Measurements from ENCODE around the gene KCNQ1. TPM values are rescaled to one million over a fixed set of nuclear protein-coding genes. Genes with fewer than 3 reads are reported as not detected.

Gene KCNQ1
- total RNA-seq, 4 donors from 2014 or later = 0.89 to 2.2 (median 1.3) TPM

- H3K27me3 ChIP-seq = no peaks in the 10 kb centered on the region
- H3K9me3 ChIP-seq = no peaks in the 10 kb centered on the region
- no peak overlapping the region for H3K27ac ChIP-seq
- H3K36me3 ChIP-seq = no peaks in the 10 kb centered on the region
- TF ChIP-seq, protein P1, sequence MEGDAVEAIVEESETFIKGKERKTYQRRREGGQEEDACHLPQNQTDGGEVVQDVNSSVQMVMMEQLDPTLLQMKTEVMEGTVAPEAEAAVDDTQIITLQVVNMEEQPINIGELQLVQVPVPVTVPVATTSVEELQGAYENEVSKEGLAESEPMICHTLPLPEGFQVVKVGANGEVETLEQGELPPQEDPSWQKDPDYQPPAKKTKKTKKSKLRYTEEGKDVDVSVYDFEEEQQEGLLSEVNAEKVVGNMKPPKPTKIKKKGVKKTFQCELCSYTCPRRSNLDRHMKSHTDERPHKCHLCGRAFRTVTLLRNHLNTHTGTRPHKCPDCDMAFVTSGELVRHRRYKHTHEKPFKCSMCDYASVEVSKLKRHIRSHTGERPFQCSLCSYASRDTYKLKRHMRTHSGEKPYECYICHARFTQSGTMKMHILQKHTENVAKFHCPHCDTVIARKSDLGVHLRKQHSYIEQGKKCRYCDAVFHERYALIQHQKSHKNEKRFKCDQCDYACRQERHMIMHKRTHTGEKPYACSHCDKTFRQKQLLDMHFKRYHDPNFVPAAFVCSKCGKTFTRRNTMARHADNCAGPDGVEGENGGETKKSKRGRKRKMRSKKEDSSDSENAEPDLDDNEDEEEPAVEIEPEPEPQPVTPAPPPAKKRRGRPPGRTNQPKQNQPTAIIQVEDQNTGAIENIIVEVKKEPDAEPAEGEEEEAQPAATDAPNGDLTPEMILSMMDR (IDR thresholded peaks at IDR 0.05) = no peak
- TF ChIP-seq EP300 (IDR thresholded peaks at IDR 0.05) (no peak), POLR2AphosphoS5 (IDR thresholded peaks at IDR 0.05) (no peak), POLR2A (IDR thresholded peaks at IDR 0.05) (no peak)
- no peaks in the 10 kb centered on the region for H3K4me1 ChIP-seq
- 92% methylated on average over 28 of the region's 28 CpGs for WGBS
- no peak overlapping the region for H3K4me3 ChIP-seq
- DNase-seq (ENCODE audit: low spot score in 2 of 2) = peak in 1 of 2 donors; percentile 48
Measured at GRCh38 chr11:2563213-2564007, 118.6 kb downstream of the KCNQ1 start.

DNA sequence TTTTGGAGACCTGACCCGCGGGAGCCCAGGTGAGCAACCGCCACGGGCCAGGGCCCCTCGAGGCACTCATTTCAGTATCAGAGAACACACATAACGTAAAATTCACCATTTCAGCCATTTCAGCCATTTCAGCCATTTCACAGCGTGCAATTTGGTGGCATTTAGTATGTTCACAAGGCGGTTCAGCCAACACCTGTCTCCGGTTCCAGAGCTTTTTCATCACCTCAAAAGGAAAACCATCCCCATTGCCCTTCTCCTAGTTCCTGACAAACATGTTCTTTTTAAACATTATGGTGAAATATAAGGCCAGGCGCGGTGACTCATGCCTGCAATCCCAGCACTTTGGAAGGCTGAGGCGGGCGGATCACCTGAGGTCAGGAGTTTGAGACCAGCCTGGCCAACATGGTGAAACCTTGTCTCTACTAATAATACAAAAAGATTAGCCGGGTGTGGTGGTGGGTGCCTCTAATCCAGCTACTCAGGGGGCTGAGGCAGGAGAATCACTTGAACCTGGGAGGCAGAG, 119.3 kb downstream of the KCNQ1 start:
- Histone ChIP-seq H3K4me1 (no peaks in the 10 kb centered on the region), H3K36me3 (no peaks in the 10 kb centered on the region), H3K4me3 (no peak overlapping the region), H3K27ac (no peak overlapping the region), H3K27me3 (no peaks in the 10 kb centered on the region), H3K9me3 (no peaks in the 10 kb centered on the region)
- WGBS = 96% methylated on average over 14 of the region's 14 CpGs
- TF ChIP-seq EP300 (IDR thresholded peaks at IDR 0.05) (no peak), POLR2A (IDR thresholded peaks at IDR 0.05) (no peak), POLR2AphosphoS5 (IDR thresholded peaks at IDR 0.05) (no peak)
- TF ChIP-seq, protein P1 (IDR thresholded peaks at IDR 0.05) = no peak
- peak in 1 of 2 donors; percentile 24 for DNase-seq (ENCODE audit: low spot score in 2 of 2)

- Histone ChIP-seq H3K36me3 (no peaks in the 10 kb centered on the region), H3K9me3 (no peaks in the 10 kb centered on the region), H3K27ac (no peak overlapping the region), H3K4me3 (no peak overlapping the region), H3K27me3 (no peaks in the 10 kb centered on the region), H3K4me1 (no peaks in the 10 kb centered on the region)
- TF ChIP-seq POLR2A (IDR thresholded peaks at IDR 0.05) (no peak), POLR2AphosphoS5 (IDR thresholded peaks at IDR 0.05) (no peak), EP300 (IDR thresholded peaks at IDR 0.05) (no peak)
- TF ChIP-seq, protein P1 (IDR thresholded peaks at IDR 0.05) = no peak
- 90% methylated on average over 16 of the region's 16 CpGs for WGBS
- DNase-seq (ENCODE audit: low spot score in 2 of 2) = peak in 1 of 2 donors; percentile 13
Measured at GRCh38 chr11:2564588-2565425, 120.0 kb downstream of the KCNQ1 start.

- H3K27ac ChIP-seq = no peak overlapping the region
- no peaks in the 10 kb centered on the region for H3K27me3 ChIP-seq
- no peaks in the 10 kb centered on the region for H3K4me1 ChIP-seq
- H3K9me3 ChIP-seq = no peaks in the 10 kb centered on the region
- no peaks in the 10 kb centered on the region for H3K36me3 ChIP-seq
- no peak for TF ChIP-seq POLR2A (IDR thresholded peaks at IDR 0.05)
- no peak for TF ChIP-seq POLR2AphosphoS5 (IDR thresholded peaks at IDR 0.05)
- TF ChIP-seq, protein P1 (IDR thresholded peaks at IDR 0.05) = no peak
- no peak for TF ChIP-seq EP300 (IDR thresholded peaks at IDR 0.05)
- DNase-seq (ENCODE audit: low spot score in 2 of 2) = peak in 1 of 2 donors; percentile 39
- no peak overlapping the region for H3K4me3 ChIP-seq
- WGBS = 92% methylated on average over 12 of the region's 13 CpGs
Measured at GRCh38 chr11:2565447-2566222, 120.8 kb downstream of the KCNQ1 start.
